ENCODE data around the gene PROC.

- TF ChIP-seq YY1 (IDR thresholded peaks at IDR 0.05; ENCODE audit: extremely low read depth, insufficient replicate concordance, low read depth, low read length) (no peak), CTCF (IDR thresholded peaks at IDR 0.05 in 2 of 3, conservative IDR thresholded peaks at IDR 0.05 in 1 of 3; ENCODE audit: borderline replicate concordance in 1 of 3, insufficient read depth in 1 of 3, low read depth in 2 of 3, low read length in 2 of 3) (no peak), ELF1 (IDR thresholded peaks at IDR 0.05; ENCODE audit: borderline replicate concordance, low read depth) (no peak), ZNF274 (IDR thresholded peaks at IDR 0.05; ENCODE audit: low read depth, low read length) (no peak), POLR2AphosphoS5 (IDR thresholded peaks at IDR 0.05; ENCODE audit: low read depth, low read length) (no peak), ZFX (IDR thresholded peaks at IDR 0.05) (no peak)
Measured at GRCh38 chr2:127429844-127430425, 11.7 kb downstream of the PROC start.

All from HCT116 (cell line).